ENCODE data around the gene SLC1A7.

The SLC1A7 gene

GRCh38 chr1:53115403-53116306 lies 26.8 kb downstream of the SLC1A7 start:
- no peak for DNase-seq (ENCODE audit: low read depth)

- no peak for DNase-seq (ENCODE audit: low read depth)
Measured at GRCh38 chr1:53114581-53115400, 27.6 kb downstream of the SLC1A7 start.

- DNase-seq (ENCODE audit: low read depth): no peak
Measured at GRCh38 chr1:53114090-53114489, 28.3 kb downstream of the SLC1A7 start.

- no peak for DNase-seq (ENCODE audit: low read depth)
Measured at GRCh38 chr1:53112861-53113260, 29.6 kb downstream of the SLC1A7 start.

GRCh38 chr1:53112271-53112774 lies 30.1 kb downstream of the SLC1A7 start:
- no peak for DNase-seq (ENCODE audit: low read depth)

GRCh38 chr1:53111693-53112092 lies 30.7 kb downstream of the SLC1A7 start:
- DNase-seq (ENCODE audit: low read depth): no peak

- no peak for DNase-seq (ENCODE audit: low read depth)
Measured at GRCh38 chr1:53111073-53111556, 31.3 kb downstream of the SLC1A7 start.

GRCh38 chr1:53110370-53111072 lies 31.9 kb downstream of the SLC1A7 start:
- no peak for DNase-seq (ENCODE audit: low read depth)

GRCh38 chr1:53108646-53109580 lies 33.5 kb downstream of the SLC1A7 start:
- DNase-seq (ENCODE audit: low read depth): no peak

- DNase-seq (ENCODE audit: low read depth): no peak
Measured at GRCh38 chr1:53107570-53108322, 34.7 kb downstream of the SLC1A7 start.

- no peak for DNase-seq (ENCODE audit: low read depth)
Measured at GRCh38 chr1:53107090-53107489, 35.3 kb downstream of the SLC1A7 start.

GRCh38 chr1:53104289-53104913 lies 38.0 kb downstream of the SLC1A7 start:
- no peak for DNase-seq (ENCODE audit: low read depth)

GRCh38 chr1:53094533-53094919 lies 47.9 kb downstream of the SLC1A7 start:
- DNase-seq (ENCODE audit: low read depth): no peak

GRCh38 chr1:53093778-53094532 lies 48.5 kb downstream of the SLC1A7 start:
- no peak for DNase-seq (ENCODE audit: low read depth)

GRCh38 chr1:53093451-53093754 lies 49.0 kb downstream of the SLC1A7 start:
- DNase-seq (ENCODE audit: low read depth): no peak

- DNase-seq (ENCODE audit: low read depth): no peak
Measured at GRCh38 chr1:53092659-53093450, 49.6 kb downstream of the SLC1A7 start.

- DNase-seq (ENCODE audit: low read depth): no peak
Measured at GRCh38 chr1:53091841-53092645, 50.4 kb downstream of the SLC1A7 start.
